Activated naive CD8-positive, alpha-beta T cell treated with anti-CD3 and anti-CD28 coated beads for 36 hours (primary cell): Measurements from ENCODE around the gene RRAGC. TPM values are rescaled to one million over a fixed set of nuclear protein-coding genes. Genes with fewer than 3 reads are reported as not detected.
A peak's percentile ranks its signal among the peaks of the same experiment; 100 is the strongest.

ENCODE experiments used
- DNase-seq: peaks from one replicate; pipeline ENCODE4 v3.0.0; 2021
- H3K27ac Mint-ChIP-seq: one replicate; pipeline ENCODE4 v1.8.0; 2022; ENCODE audit warnings: mild to moderate bottlenecking, moderate library complexity, mixed read lengths
- H3K27me3 Mint-ChIP-seq: one replicate; pipeline ENCODE4 v1.8.0; 2022; ENCODE audit warnings: mild to moderate bottlenecking, mixed read lengths
- H3K36me3 Mint-ChIP-seq: one replicate; pipeline ENCODE4 v1.8.0; 2021; ENCODE audit warnings: mild to moderate bottlenecking, mixed read lengths
- H3K4me1 Mint-ChIP-seq: one replicate; pipeline ENCODE4 v1.8.0; 2021; ENCODE audit warnings: mixed read lengths
- H3K4me3 Mint-ChIP-seq: one replicate; pipeline ENCODE4 v1.8.0; 2022; ENCODE audit warnings: mild to moderate bottlenecking, moderate library complexity, mixed read lengths
- H3K9me3 Mint-ChIP-seq: one replicate; pipeline ENCODE4 v1.8.0; 2022; ENCODE audit warnings: mixed read lengths
- total RNA-seq, 2 experiments: library from RNA; stranded (reverse); gene quantifications; one replicate each; pipeline ENCODE4 v1.2.3, GENCODE V29; 2021

The RRAGC gene
- total RNA-seq, 2 experiments from 2014 or later: 10.0 to 10.1 TPM

GRCh38 chr1:38834937-38835827, 24.4 kb downstream of the RRAGC start:
- peaks cover 4% of the 10 kb centered on the region for H3K4me1 Mint-ChIP-seq
- no peaks in the 10 kb centered on the region for H3K9me3 Mint-ChIP-seq
- H3K27me3 Mint-ChIP-seq: peaks cover 13% of the 10 kb centered on the region
- no peak overlapping the region for H3K4me3 Mint-ChIP-seq
- no peak overlapping the region for H3K27ac Mint-ChIP-seq
- peak; percentile 31 for DNase-seq
- peaks cover 2% of the 10 kb centered on the region for H3K36me3 Mint-ChIP-seq

GRCh38 chr1:38834221-38834782, 25.3 kb downstream of the RRAGC start:
- H3K36me3 Mint-ChIP-seq: peaks cover 2% of the 10 kb centered on the region
- H3K9me3 Mint-ChIP-seq: no peaks in the 10 kb centered on the region
- H3K27me3 Mint-ChIP-seq: peaks cover 15% of the 10 kb centered on the region
- H3K27ac Mint-ChIP-seq: no peak overlapping the region
- DNase-seq: no peak
- H3K4me3 Mint-ChIP-seq: no peak overlapping the region
- H3K4me1 Mint-ChIP-seq: peaks cover 4% of the 10 kb centered on the region

DNA sequence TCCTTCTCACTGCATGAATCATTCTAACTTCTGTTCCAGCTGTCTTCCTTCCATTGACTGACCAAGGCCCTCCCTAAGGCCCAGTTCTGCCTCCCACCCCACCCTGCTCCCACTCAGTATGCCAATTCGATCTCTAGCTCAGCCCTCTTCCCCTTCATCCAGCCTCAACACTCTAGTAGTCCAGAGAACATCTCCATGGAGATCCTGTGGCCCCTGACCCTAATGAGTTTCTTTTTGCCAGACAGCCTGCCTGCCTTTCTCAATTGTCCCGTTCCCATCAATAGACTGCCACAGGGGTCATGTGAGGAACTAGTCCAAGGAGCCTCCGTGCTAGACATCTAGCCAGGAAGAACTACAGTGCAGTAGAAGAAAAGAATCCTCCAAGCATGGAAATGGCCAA, 26.4 kb downstream of the RRAGC start:
- Mint-ChIP-seq H3K9me3 (no peaks in the 10 kb centered on the region), H3K27ac (no peak overlapping the region), H3K4me1 (peaks cover 4% of the 10 kb centered on the region)

DNA sequence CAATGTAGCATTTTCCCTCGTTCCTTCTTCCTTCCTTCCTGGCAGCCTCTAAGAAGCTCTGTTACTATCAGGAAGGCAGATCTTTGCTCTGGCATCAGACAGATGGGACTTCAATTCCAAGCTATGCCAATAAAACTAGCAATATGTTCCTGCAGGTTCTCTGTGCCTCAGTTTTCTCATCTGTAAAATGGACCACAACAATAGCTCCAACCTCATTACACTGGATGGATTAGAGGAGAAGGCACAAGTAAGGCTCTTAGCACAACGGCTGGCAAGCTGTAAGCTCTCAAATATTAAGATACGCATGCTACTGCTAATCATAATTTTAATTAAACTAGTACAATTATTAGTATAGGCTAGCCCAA, 27.2 kb downstream of the RRAGC start:
- no peak for DNase-seq
- Mint-ChIP-seq H3K36me3 (no peaks in the 10 kb centered on the region), H3K4me1 (peaks cover 4% of the 10 kb centered on the region), H3K4me3 (no peak overlapping the region), H3K27me3 (peaks cover 18% of the 10 kb centered on the region), H3K9me3 (no peaks in the 10 kb centered on the region), H3K27ac (no peak overlapping the region)

More for the DNA sequence above, 26.4 kb downstream of the RRAGC start:
- Mint-ChIP-seq H3K4me3 (no peak overlapping the region), H3K27me3 (peaks cover 18% of the 10 kb centered on the region), H3K36me3 (no peaks in the 10 kb centered on the region)
- DNase-seq: no peak

- Mint-ChIP-seq H3K4me3 (no peak overlapping the region), H3K36me3 (no peaks in the 10 kb centered on the region), H3K27me3 (peaks cover 21% of the 10 kb centered on the region), H3K4me1 (peaks cover 4% of the 10 kb centered on the region), H3K27ac (no peak overlapping the region), H3K9me3 (no peaks in the 10 kb centered on the region)
- no peak for DNase-seq
Observed at GRCh38 chr1:38831731-38832369, 27.7 kb downstream of the RRAGC start.

DNA sequence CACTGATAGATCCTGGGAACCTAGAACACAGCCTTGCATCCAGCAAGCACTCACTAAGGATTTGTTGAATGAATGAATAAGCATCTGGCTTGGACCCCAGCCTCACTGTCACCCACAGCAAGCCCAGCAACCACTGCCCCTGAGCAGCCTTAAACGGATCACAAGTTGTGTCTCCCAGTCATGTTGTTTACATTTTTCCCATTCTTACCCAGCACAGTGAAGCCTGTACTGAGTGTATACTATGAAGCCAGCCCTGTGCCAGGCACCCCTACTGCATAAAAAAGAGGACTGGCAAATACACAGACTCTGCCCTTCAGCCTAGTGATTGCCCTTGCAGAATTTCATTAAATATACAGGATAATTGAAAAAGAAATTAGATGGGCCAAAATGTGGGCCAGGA, 30.2 kb downstream of the RRAGC start:
- Mint-ChIP-seq H3K27me3 (peaks cover 33% of the 10 kb centered on the region), H3K4me1 (no peaks in the 10 kb centered on the region), H3K27ac (no peak overlapping the region), H3K4me3 (no peak overlapping the region), H3K36me3 (no peaks in the 10 kb centered on the region), H3K9me3 (no peaks in the 10 kb centered on the region)
- DNase-seq: no peak

- no peak overlapping the region for H3K4me3 Mint-ChIP-seq
- no peaks in the 10 kb centered on the region for H3K36me3 Mint-ChIP-seq
- peaks cover 35% of the 10 kb centered on the region for H3K27me3 Mint-ChIP-seq
- no peak for DNase-seq
- H3K27ac Mint-ChIP-seq: no peak overlapping the region
- H3K9me3 Mint-ChIP-seq: no peaks in the 10 kb centered on the region
- no peaks in the 10 kb centered on the region for H3K4me1 Mint-ChIP-seq
Observed at GRCh38 chr1:38827318-38827717, 32.3 kb downstream of the RRAGC start.

DNA sequence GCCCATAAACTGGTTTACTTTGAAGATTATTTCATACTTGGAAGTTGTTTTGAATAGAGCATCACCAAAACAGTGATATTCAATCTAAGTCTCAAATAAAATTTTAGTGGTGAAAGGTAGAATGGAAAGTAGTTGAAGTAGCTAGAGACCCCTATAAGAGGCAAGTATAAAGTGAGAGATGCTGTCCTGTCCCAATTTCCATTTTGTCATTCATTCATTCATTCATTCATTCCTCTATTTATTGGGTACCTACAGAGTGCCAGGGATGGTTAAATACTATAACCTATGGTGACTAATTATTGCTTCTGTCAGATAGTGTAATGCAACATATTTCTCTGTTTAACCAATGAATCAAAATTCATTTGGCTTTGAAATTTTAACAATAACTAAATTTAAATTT, 32.7 kb downstream of the RRAGC start:
- H3K4me3 Mint-ChIP-seq: no peak overlapping the region
- no peaks in the 10 kb centered on the region for H3K36me3 Mint-ChIP-seq
- no peak overlapping the region for H3K27ac Mint-ChIP-seq
- no peak for DNase-seq
- H3K4me1 Mint-ChIP-seq: no peaks in the 10 kb centered on the region
- peaks cover 39% of the 10 kb centered on the region for H3K27me3 Mint-ChIP-seq
- H3K9me3 Mint-ChIP-seq: no peaks in the 10 kb centered on the region

DNA sequence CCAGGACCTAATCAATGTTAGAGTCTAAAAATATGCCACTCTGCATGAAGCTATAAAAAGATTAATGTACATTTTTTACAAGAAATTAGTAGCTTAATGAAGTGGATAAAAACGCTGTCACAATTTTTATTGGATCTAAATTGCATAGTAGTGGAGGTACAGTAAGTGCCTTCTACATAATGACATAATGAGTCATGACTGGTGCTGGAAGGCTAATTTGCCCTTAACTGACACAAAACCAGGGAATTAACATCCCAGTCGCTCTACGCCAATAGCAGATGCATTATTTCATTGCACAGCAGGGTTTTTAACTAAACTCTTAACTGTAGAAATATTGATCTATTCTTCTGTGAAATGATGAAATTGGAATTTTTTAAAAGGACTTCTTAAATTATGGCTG, 33.3 kb downstream of the RRAGC start:
- peaks cover 40% of the 10 kb centered on the region for H3K27me3 Mint-ChIP-seq

DNA sequence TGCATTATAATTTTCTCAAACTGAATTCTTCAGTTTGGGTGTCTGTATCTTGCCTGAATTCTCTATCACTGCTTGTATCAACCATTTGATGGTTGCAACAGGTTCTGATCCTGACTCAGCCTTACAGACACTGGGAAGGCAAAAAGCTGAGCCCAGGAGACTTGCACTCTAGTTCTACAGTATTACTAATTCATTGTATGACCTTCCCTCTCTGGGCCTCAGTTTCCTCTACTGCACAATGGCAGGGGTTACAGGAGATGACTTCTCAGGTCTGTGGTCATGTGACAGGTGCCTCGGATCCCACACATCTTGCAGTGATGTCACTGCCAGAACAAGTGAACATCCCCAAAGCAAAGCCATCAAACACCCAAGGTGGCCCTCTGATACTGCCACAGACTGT, 38.7 kb downstream of the RRAGC start:
- no peak overlapping the region for H3K4me3 Mint-ChIP-seq
- no peak overlapping the region for H3K27ac Mint-ChIP-seq
- peaks cover 5% of the 10 kb centered on the region for H3K4me1 Mint-ChIP-seq
- H3K36me3 Mint-ChIP-seq: no peaks in the 10 kb centered on the region
- H3K9me3 Mint-ChIP-seq: no peaks in the 10 kb centered on the region
- no peak for DNase-seq
- peaks cover 53% of the 10 kb centered on the region for H3K27me3 Mint-ChIP-seq

More for the DNA sequence above, 33.3 kb downstream of the RRAGC start:
- H3K4me3 Mint-ChIP-seq: no peak overlapping the region
- no peaks in the 10 kb centered on the region for H3K4me1 Mint-ChIP-seq
- H3K27ac Mint-ChIP-seq: no peak overlapping the region
- no peak for DNase-seq
- no peaks in the 10 kb centered on the region for H3K36me3 Mint-ChIP-seq
- H3K9me3 Mint-ChIP-seq: no peaks in the 10 kb centered on the region

GRCh38 chr1:38819516-38819915, 40.1 kb downstream of the RRAGC start:
- H3K27ac Mint-ChIP-seq: no peak overlapping the region
- DNase-seq: no peak
- no peaks in the 10 kb centered on the region for H3K36me3 Mint-ChIP-seq
- peaks cover 9% of the 10 kb centered on the region for H3K4me1 Mint-ChIP-seq
- H3K4me3 Mint-ChIP-seq: no peak overlapping the region
- no peaks in the 10 kb centered on the region for H3K9me3 Mint-ChIP-seq
- peaks cover 58% of the 10 kb centered on the region for H3K27me3 Mint-ChIP-seq

GRCh38 chr1:38819040-38819439, 40.5 kb downstream of the RRAGC start:
- Mint-ChIP-seq H3K27me3 (peaks cover 60% of the 10 kb centered on the region), H3K27ac (no peak overlapping the region), H3K36me3 (no peaks in the 10 kb centered on the region), H3K4me1 (peaks cover 9% of the 10 kb centered on the region), H3K9me3 (no peaks in the 10 kb centered on the region), H3K4me3 (no peak overlapping the region)
- no peak for DNase-seq

- Mint-ChIP-seq H3K27me3 (peaks cover 66% of the 10 kb centered on the region), H3K36me3 (no peaks in the 10 kb centered on the region), H3K4me1 (peaks cover 9% of the 10 kb centered on the region), H3K4me3 (no peak overlapping the region), H3K27ac (no peak overlapping the region), H3K9me3 (no peaks in the 10 kb centered on the region)
- peak; percentile 70 for DNase-seq
Observed at GRCh38 chr1:38818175-38818976, 41.2 kb downstream of the RRAGC start.

DNA sequence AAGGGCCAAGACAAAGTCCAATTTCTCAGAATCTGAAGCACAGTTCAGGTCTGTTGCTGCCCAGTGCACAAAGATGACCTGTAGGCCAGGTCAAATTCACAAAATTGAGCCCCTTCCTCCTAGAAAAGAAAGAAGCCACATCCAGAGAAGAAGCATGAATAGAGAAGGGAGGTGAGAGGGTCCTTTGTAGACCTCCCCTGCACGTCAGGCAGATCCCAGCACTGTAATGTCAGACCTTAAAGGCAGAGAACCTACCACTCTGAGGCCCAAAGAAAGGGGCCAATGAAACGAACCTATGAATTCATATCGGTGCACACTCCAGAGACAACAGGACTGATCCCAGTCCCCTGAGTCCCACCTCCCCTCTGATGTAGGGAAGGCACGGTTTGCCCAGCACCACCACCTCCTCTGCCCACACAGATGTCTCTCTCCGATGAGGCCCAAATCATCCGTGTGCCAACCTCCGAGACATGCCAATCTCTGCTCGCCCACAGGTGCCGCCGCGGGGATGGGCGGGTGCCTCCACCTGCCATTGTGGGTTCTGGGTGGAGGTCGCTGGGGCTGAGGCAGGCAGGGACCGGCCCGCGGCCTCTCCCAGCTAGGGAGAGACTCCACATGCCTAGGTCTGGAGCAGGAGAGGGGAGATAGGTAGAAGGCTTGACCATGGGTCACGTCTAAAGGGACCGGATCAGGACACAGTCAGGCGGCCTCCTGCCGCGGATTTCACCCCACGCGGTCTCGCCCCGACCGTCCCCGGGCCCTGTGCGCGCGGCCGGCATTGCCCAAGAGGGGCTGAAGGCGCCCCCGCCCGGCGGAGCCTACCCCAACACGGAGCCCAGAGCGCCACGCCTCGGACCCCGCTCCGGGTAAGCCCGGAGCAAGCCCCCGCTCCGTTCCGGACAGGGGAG, 42.1 kb downstream of the RRAGC start:
- Mint-ChIP-seq H3K36me3 (no peaks in the 10 kb centered on the region), H3K27me3 (peaks cover 74% of the 10 kb centered on the region), H3K4me1 (peaks cover 9% of the 10 kb centered on the region), H3K9me3 (no peaks in the 10 kb centered on the region), H3K27ac (no peak overlapping the region), H3K4me3 (no peak overlapping the region)
- no peak for DNase-seq
